ENCODE results near the gene TSNAXIP1.

TSNAXIP1 gene

GRCh38 chr16:67861877-67862276 is 55.2 kb downstream of the TSNAXIP1 start:
- H3K27ac ChIP-seq = peak overlapping the region; percentile 17; the same call in 1 of the 2 replicates
- TF ChIP-seq, protein P1, sequence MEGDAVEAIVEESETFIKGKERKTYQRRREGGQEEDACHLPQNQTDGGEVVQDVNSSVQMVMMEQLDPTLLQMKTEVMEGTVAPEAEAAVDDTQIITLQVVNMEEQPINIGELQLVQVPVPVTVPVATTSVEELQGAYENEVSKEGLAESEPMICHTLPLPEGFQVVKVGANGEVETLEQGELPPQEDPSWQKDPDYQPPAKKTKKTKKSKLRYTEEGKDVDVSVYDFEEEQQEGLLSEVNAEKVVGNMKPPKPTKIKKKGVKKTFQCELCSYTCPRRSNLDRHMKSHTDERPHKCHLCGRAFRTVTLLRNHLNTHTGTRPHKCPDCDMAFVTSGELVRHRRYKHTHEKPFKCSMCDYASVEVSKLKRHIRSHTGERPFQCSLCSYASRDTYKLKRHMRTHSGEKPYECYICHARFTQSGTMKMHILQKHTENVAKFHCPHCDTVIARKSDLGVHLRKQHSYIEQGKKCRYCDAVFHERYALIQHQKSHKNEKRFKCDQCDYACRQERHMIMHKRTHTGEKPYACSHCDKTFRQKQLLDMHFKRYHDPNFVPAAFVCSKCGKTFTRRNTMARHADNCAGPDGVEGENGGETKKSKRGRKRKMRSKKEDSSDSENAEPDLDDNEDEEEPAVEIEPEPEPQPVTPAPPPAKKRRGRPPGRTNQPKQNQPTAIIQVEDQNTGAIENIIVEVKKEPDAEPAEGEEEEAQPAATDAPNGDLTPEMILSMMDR (IDR thresholded peaks at IDR 0.05) = no peak
- TF ChIP-seq ZFX (IDR thresholded peaks at IDR 0.05; ENCODE audit: borderline replicate concordance) = no peak

- TF ChIP-seq ZFX (IDR thresholded peaks at IDR 0.05; ENCODE audit: borderline replicate concordance) = no peak
- TF ChIP-seq, protein P1 (IDR thresholded peaks at IDR 0.05) = no peak
- H3K27ac ChIP-seq = peak overlapping the region; percentile 17
These were observed 56.2 kb downstream of the TSNAXIP1 start for GRCh38 chr16:67862623-67863583.

DNA sequence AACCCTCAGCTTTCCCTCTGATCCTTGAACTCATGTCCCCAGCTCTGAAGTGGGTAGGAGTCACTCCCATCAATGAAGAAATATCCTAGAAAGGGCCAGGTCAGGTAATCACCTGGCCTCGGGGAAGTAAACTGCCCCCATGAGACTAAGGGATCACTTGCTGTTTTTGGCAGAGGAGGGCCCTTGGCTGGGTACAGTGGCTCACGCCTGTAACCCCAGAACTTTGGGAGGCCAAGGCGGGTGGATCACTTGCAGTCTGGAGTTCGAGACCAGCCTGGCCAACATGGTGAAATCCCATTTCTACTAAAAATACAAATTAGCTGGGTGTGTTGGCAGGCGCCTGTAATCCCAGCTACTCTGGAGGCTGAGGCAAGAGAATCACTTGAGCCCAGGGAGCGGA is 57.4 kb downstream of the TSNAXIP1 start:
- H3K27ac ChIP-seq = peak overlapping the region; percentile 17; the same call in 1 of the 2 replicates

- TF ChIP-seq, protein P1 (IDR thresholded peaks at IDR 0.05) = no peak
- H3K27ac ChIP-seq = no peak overlapping the region
These were observed 57.9 kb downstream of the TSNAXIP1 start for GRCh38 chr16:67864594-67864993.

DNA sequence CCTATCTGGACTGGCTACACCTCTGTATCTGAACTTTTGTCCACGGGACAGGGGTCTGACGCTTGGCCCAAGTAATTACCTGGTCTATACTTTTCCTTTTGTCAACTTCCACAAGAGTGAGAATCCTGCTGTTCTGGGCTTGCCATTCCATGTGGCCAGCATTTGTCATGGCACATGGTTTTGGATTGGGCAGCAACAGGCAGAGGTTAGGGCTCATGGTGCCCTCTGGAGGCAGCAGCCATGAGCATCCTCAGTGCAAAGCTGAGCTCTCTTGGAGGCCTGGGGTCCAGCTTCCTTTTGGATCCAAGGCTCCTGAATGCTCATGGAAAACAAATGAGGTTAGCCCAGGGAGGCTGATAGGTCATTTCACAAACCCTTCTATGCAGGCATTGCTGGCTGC is 58.6 kb downstream of the TSNAXIP1 start:
- H3K27ac ChIP-seq = no peak overlapping the region
- TF ChIP-seq ZFX (IDR thresholded peaks at IDR 0.05; ENCODE audit: borderline replicate concordance) = no peak
- TF ChIP-seq, protein P1 (IDR thresholded peaks at IDR 0.05) = peak; percentile 59

DNA sequence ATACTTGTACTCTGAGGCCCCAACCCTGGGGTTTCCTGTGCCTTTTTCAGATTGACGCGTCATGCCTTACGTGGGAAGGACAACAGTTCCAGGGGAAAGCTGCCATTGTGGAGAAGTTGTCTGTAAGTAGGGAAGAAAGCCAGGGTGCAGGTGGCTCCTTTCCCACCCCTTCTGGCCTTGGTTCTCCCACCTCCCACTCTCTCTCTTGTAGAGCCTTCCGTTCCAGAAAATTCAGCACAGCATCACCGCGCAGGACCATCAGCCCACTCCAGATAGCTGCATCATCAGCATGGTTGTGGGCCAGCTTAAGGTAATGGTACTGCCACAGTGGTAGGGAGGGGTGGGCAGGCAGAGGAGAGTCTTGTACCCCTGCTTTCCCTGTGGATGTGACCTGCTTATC is 61.6 kb downstream of the TSNAXIP1 start:
- TF ChIP-seq ZFX (IDR thresholded peaks at IDR 0.05; ENCODE audit: borderline replicate concordance) = no peak
- TF ChIP-seq, protein P1 (IDR thresholded peaks at IDR 0.05) = no peak
- H3K27ac ChIP-seq = no peak overlapping the region

GRCh38 chr16:67869653-67870052 is 63.0 kb downstream of the TSNAXIP1 start:
- no peak for TF ChIP-seq ZFX (IDR thresholded peaks at IDR 0.05; ENCODE audit: borderline replicate concordance)
- TF ChIP-seq, protein P1 (IDR thresholded peaks at IDR 0.05) = no peak
- peak overlapping the region; percentile 72; the same call in 1 of the 2 replicates for H3K27ac ChIP-seq

All from 22Rv1 (cell line).